Measurements from ENCODE around the gene SPEG.

DNA sequence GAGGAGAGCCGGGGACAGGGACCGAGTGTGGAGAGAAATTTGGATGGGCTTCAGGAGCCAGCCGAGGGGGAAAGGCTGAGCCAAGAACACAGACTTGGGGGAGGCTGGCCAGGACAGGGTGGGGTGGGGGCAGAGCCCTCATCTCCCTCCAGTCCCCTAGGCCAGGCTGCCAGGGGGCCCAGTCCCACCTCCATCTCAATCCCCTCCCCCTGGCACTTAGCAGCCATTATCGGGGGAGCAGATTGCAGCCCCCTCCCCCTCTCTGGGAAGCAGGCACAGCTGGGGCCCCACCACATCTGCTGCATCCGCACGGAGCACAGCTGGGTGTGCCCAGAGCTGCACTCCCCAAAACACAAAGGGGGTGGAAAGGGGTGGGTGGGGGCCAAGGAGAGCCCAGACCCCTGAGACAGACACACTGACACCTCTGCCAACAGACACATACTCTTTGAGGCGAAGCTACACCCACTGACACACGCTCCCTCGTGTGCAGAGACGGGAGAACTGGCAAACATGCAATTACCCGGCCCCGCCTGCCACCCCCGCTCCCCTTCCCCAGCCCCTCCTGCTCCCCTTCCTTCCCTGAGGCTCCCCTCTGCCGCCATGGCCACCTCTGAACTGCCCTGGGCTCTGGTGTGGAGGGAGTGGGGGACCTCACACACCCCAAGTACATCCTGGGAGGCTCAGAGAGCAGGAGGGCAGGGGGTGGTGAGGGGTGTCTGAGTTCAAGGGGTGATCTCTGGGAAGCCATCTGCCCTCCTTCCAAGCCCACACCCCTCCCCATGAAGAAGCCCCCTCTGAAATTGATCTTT, 74.5 kb downstream of the SPEG start:
- TF ChIP-seq POLR2A (IDR thresholded peaks at IDR 0.05), result no peak
- no peak for TF ChIP-seq CTCF (IDR thresholded peaks at IDR 0.05)
- no peak for TF ChIP-seq POLR2AphosphoS5 (IDR thresholded peaks at IDR 0.05)

Measured in prostate gland (tissue), 2 donors.